Osteoblast (primary cell): Measurements from ENCODE around the gene CALD1. TPM values are rescaled to one million over a fixed set of nuclear protein-coding genes. Genes with fewer than 3 reads are reported as not detected.
A peak's percentile ranks its signal among the peaks of the same experiment; 100 is the strongest.

Source experiments
- DNase-seq: peaks from one replicate; pipeline ENCODE4 v3.0.0; 2011; ENCODE audit warnings: low spot score, mixed read lengths; ENCODE audit not compliant: insufficient read length; ENCODE audit errors: missing footprints
- H2AFZ ChIP-seq: 2 replicates; pipeline ENCODE4 v1.6.0; 2011; ENCODE audit warnings: mild to moderate bottlenecking, low read length
- H3K27ac ChIP-seq: 2 replicates; pipeline ENCODE4 v1.5.1; 2011; ENCODE audit warnings: mild to moderate bottlenecking, low read depth, low read length, moderate library complexity
- H3K27me3 ChIP-seq: 2 replicates; pipeline ENCODE4 v1.6.0; 2012; ENCODE audit warnings: mild to moderate bottlenecking, control low read depth, inconsistent platforms, low read length, moderate library complexity; ENCODE audit not compliant: insufficient read depth
- H3K36me3 ChIP-seq: 2 replicates; pipeline ENCODE4 v1.5.1; 2011; ENCODE audit warnings: mild to moderate bottlenecking, low read length, control low read depth, moderate library complexity; ENCODE audit not compliant: insufficient read depth
- H3K4me1 ChIP-seq: 2 replicates; pipeline ENCODE4 v1.5.1; 2011; ENCODE audit warnings: mild to moderate bottlenecking, low read length, control low read depth, moderate library complexity; ENCODE audit not compliant: insufficient read depth
- H3K4me2 ChIP-seq: 2 replicates; pipeline ENCODE4 v1.6.0; 2011; ENCODE audit warnings: mild to moderate bottlenecking, low read length; ENCODE audit not compliant: insufficient read depth
- H3K4me3 ChIP-seq: fragments of 200-600 bp; sonication (generic); 3 replicates; pipeline ENCODE4 v1.5.1; 2012; ENCODE audit warnings: mild to moderate bottlenecking, low read length, inconsistent platforms; ENCODE audit not compliant: insufficient read depth
- H3K79me2 ChIP-seq: 2 replicates; pipeline ENCODE4 v1.6.0; 2012; ENCODE audit warnings: mild to moderate bottlenecking, low read length, control low read depth, inconsistent platforms; ENCODE audit not compliant: insufficient read depth
- H3K9me3 ChIP-seq: 2 replicates; pipeline ENCODE4 v1.5.1; 2011; ENCODE audit warnings: low read depth, low read length, control low read depth
- H4K20me1 ChIP-seq: 2 replicates; pipeline ENCODE4 v1.6.0; 2012; ENCODE audit warnings: mild to moderate bottlenecking, low read length, control low read depth; ENCODE audit not compliant: insufficient read depth
- CTCF ChIP-seq: IDR thresholded peaks from 2 replicates; pipeline ENCODE4 v1.5.1; 2011; ENCODE audit warnings: mild to moderate bottlenecking, low read depth, low read length, moderate library complexity; ENCODE audit errors: extremely low read depth
- total RNA-seq: library from RNA; depleted of rRNA; stranded (reverse); fragments of >200 nt; gene quantifications from 2 replicates; pipeline ENCODE4 v1.2.3, GENCODE V29; 2012

The CALD1 gene
- total RNA-seq, 1 donor, result 1,123 TPM

GRCh38 chr7:134831862-134832261, 52.4 kb downstream of the CALD1 start:
- Histone ChIP-seq H3K9me3 (no peaks in the 10 kb centered on the region), H4K20me1 (peaks cover 38% of the 10 kb centered on the region), H3K4me3 (no peak overlapping the region), H3K4me1 (peaks cover 66% of the 10 kb centered on the region), H3K4me2 (no peak overlapping the region), H3K36me3 (peaks cover 61% of the 10 kb centered on the region), H3K27ac (peak overlapping the region; percentile 94), H3K79me2 (peaks cover 99% of the 10 kb centered on the region), H3K27me3 (no peaks in the 10 kb centered on the region), H2AFZ (no peak overlapping the region)
- no peak for TF ChIP-seq CTCF
- no peak for DNase-seq

DNA sequence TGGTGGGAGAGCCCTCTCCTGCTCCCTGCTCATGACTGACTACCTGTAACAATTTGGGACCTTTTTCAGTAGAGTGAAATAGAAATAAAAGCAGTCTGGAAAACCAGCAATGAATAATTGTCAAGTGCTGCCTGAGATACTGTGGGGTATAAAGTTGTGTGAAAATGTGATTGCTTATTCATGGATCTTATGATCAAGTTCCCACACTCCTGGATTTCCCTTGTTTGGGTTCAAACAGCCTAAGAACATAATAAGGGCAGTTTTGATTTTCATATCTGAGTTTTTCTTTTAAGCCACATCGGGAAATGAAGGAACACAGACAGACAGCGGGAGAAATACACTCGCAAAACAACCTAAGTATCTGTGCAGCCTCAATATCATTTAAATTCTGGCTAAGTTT, 52.9 kb downstream of the CALD1 start:
- no peak for TF ChIP-seq CTCF
- peak overlapping the region; percentile 94 for H3K27ac ChIP-seq
- H3K4me3 ChIP-seq, result no peak overlapping the region
- no peak for DNase-seq
- H3K27me3 ChIP-seq, result no peaks in the 10 kb centered on the region
- peaks cover 61% of the 10 kb centered on the region for H3K4me1 ChIP-seq
- no peak overlapping the region for H3K4me2 ChIP-seq
- H3K36me3 ChIP-seq, result peaks cover 57% of the 10 kb centered on the region
- no peak overlapping the region for H2AFZ ChIP-seq
- H4K20me1 ChIP-seq, result peaks cover 37% of the 10 kb centered on the region
- peaks cover 99% of the 10 kb centered on the region for H3K79me2 ChIP-seq
- H3K9me3 ChIP-seq, result no peaks in the 10 kb centered on the region

DNA sequence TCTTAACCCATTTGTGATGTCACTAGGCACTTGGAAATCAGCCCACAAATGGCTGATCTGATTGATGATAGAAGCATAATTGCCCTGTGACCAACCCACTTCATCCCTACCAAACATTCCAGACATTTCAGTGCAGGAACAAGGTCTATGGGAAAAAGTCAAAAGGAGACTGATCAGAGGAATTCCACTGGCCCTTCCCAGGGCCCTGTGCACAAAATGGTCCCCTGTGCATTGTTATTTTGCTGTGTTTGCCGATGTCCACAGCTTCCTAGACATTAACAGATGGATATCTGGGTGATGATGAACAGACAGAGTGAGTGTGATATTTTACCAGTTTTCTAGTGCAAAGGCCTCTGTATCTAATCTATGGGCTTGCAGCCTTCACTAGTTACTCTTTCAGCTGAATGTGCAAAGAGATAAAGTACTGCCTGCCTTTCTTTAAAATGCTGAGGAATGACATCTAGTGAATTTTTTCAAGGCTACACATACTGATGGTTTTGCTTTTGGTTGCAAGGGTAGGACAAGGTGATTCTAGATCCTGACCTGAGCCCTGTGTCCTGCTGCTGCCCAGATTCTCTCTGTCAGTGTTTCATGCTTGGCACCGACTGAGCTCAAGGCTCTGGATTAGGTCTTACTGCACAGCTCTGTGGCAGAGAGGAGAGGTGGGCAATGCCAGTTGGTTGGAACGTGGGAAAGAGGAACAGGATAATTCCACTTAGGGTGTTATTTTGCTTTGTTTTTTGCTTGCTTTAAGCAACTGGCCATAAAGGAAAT, 55.4 kb downstream of the CALD1 start:
- Histone ChIP-seq H2AFZ (no peak overlapping the region), H3K79me2 (peaks cover 99% of the 10 kb centered on the region), H3K36me3 (peaks cover 66% of the 10 kb centered on the region), H3K4me2 (peak overlapping the region; percentile 25), H3K4me1 (peaks cover 52% of the 10 kb centered on the region), H3K27me3 (no peaks in the 10 kb centered on the region), H3K27ac (peak overlapping the region; percentile 94), H3K4me3 (no peak overlapping the region), H4K20me1 (peaks cover 27% of the 10 kb centered on the region), H3K9me3 (no peaks in the 10 kb centered on the region)
- TF ChIP-seq CTCF, result no peak
- peak; percentile 45 for DNase-seq

GRCh38 chr7:134835463-134835823, 56.0 kb downstream of the CALD1 start:
- Histone ChIP-seq H2AFZ (no peak overlapping the region), H4K20me1 (peaks cover 25% of the 10 kb centered on the region), H3K4me2 (no peak overlapping the region), H3K9me3 (no peaks in the 10 kb centered on the region), H3K4me3 (no peak overlapping the region), H3K4me1 (peaks cover 54% of the 10 kb centered on the region), H3K36me3 (peaks cover 68% of the 10 kb centered on the region), H3K79me2 (peaks cover 99% of the 10 kb centered on the region), H3K27me3 (no peaks in the 10 kb centered on the region), H3K27ac (peak overlapping the region; percentile 94)
- no peak for DNase-seq
- TF ChIP-seq CTCF, result no peak
